ENCODE data around the gene MSI2. TPM values are rescaled to one million over a fixed set of nuclear protein-coding genes. Genes with fewer than 3 reads are reported as not detected.

MSI2 gene
- total RNA-seq, 4 donors from 2014 or later = 60.7 to 101 (median 70.9) TPM

DNA sequence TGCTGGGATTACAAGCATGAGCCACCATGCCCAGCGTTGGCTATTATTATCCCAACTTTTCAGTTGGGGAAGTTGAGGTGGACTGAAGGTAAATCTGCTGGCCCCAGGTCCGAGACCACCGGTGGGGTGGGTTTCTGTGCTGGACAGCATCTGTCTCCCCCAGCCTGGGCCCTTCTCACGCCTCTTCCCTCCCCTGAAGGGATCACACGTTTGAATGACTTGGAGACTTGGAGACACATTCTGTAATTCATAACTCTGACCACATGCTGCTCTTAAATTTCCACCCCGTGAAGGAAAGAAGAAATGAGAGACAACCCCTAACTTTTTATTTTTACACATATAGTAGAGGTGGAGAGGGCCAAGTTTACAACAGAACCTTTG, 109.8 kb downstream of the MSI2 start:
- intact Hi-C loops (cut with DNase I) = no loop called here
- no peak for TF ChIP-seq POLR2A (IDR thresholded peaks at IDR 0.05)
- TF ChIP-seq, protein P1, sequence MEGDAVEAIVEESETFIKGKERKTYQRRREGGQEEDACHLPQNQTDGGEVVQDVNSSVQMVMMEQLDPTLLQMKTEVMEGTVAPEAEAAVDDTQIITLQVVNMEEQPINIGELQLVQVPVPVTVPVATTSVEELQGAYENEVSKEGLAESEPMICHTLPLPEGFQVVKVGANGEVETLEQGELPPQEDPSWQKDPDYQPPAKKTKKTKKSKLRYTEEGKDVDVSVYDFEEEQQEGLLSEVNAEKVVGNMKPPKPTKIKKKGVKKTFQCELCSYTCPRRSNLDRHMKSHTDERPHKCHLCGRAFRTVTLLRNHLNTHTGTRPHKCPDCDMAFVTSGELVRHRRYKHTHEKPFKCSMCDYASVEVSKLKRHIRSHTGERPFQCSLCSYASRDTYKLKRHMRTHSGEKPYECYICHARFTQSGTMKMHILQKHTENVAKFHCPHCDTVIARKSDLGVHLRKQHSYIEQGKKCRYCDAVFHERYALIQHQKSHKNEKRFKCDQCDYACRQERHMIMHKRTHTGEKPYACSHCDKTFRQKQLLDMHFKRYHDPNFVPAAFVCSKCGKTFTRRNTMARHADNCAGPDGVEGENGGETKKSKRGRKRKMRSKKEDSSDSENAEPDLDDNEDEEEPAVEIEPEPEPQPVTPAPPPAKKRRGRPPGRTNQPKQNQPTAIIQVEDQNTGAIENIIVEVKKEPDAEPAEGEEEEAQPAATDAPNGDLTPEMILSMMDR (IDR thresholded peaks at IDR 0.05) = no peak
- Histone ChIP-seq H3K27me3 (no peaks in the 10 kb centered on the region), H3K36me3 (no peaks in the 10 kb centered on the region), H3K4me1 (peaks cover 30 to 60% of the 10 kb centered on the region in 2 donors), H3K27ac (peak overlapping the region in 2 of 3 donors; percentile 69), H3K9me3 (no peaks in the 10 kb centered on the region), H3K4me3 (replicated peaks in 1 of 3) (no peak overlapping the region)
- WGBS, 2 donors = 86 to 90% methylated on average over 6 of the region's 6 CpGs
- no peak for DNase-seq

DNA sequence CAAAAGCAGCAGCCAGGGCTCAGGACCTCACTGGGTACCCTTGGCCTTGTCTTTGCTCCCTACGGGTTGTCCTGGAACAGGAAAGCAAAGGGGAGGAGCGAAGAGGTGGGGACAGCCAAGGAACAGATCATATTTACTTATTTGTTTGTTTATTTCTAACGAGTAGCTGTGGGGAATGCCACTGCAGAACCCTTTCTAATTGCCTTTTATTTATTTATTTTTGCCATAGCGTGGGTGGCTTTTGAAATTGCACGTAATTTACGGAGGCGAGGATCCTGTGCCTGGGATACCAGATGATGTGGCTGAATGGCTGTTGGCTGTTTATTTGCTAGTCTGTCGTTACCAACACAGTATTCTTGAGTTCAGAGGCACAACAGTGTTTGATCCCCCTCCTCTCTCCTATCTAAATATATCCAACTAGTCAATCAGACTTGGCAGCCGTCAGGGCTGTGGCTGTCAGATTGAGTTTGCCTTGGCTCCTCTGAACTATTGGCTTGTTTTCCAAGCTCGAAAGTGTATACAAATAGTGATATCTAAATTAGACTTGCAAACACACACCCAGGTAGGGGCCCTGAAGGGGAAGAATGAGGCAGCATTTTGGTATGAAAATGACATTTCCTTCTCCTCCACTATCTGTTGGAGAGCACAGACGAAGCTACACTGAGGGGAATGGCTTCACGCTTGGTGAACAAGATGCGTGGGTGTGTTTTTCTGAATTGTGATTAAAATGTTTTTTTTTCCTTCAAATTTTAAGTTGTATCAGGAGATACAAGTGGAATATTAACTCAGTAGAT, 110.4 kb downstream of the MSI2 start:
- TF ChIP-seq POLR2A (IDR thresholded peaks at IDR 0.05) = no peak
- TF ChIP-seq, protein P1 (IDR thresholded peaks at IDR 0.05) = no peak
- 63 to 72% methylated on average over 13 of the region's 13 CpGs for whole genome bisulfite sequencing, 2 donors
- H3K4me1 ChIP-seq = peaks cover 34 to 60% of the 10 kb centered on the region in 2 donors
- no peaks in the 10 kb centered on the region for H3K36me3 ChIP-seq
- no peak overlapping the region for H3K4me3 ChIP-seq (replicated peaks in 1 of 3)
- peak in 1 of 2 donors; percentile 9 for DNase-seq
- H3K27ac ChIP-seq = peak overlapping the region in 2 of 3 donors; percentile 69
- H3K9me3 ChIP-seq = no peaks in the 10 kb centered on the region
- intact Hi-C loops (cut with DNase I) = no loop called here
- H3K27me3 ChIP-seq = no peaks in the 10 kb centered on the region

DNA sequence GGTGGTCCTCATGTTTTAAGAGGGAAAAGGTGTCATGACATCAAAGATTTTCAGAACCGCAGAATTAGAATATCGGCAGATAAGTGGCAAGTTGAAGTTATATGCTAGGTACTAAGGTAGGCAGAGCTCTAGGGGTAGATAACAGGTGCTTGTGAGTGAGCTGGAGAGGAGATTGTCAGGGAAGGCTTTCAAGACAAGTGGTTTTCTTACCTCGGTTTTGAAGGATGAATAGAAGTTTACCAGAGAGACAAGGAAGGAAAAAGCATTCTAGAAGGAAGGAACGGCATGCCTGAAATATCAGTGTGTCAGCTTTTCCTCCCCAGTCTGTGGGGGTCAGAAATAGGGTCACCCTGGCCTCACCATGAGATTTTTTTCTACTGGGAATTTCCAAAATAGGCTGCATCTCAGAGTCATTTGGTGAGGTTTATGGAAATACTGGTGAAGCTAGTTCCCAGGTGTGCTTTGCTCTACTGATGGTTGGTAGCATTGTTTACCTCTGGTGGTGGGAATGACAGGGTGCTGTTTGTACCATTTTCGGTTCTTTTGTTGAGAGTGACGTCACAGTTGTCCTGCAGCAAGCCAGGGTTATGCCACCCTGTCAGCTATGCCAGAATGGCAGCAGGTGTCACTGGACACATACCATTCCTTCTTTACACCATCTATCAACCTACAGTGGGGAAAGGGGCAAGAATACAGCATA, 112.5 kb downstream of the MSI2 start:
- TF ChIP-seq, protein P1 (IDR thresholded peaks at IDR 0.05) = no peak
- no peak for TF ChIP-seq POLR2A (IDR thresholded peaks at IDR 0.05)
- Histone ChIP-seq H3K9me3 (no peaks in the 10 kb centered on the region), H3K27ac (no peak overlapping the region), H3K4me1 (peaks cover 51 to 69% of the 10 kb centered on the region in 2 donors), H3K27me3 (no peaks in the 10 kb centered on the region), H3K36me3 (no peaks in the 10 kb centered on the region), H3K4me3 (replicated peaks in 1 of 3) (no peak overlapping the region)
- intact Hi-C loops (cut with DNase I) = no loop called here
- DNase-seq = no peak
- WGBS, 2 donors = 82 to 88% methylated on average over 5 to 6 of the region's 6 CpGs

DNA sequence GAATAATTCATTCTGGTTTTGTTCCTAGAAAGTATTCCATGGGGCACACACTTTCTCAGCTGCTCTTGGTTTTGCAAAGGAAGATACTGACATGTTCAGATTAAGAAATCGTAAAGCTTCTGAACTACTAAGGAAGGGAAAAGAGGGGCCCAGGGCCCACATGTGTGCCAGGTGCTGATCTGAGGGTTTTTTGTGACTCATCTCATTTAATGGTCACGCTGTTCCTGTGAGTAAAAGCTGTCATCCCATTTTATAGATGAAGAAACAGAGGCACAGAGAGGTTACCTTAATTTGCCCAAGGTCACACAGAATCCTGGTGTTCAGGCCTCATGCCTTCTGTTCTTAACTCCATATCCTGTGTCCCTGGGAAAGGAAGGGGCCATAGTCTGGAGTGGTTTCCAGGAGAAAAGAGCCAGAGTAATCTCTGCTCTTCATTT, 113.2 kb downstream of the MSI2 start:
- 46 to 74% methylated on average over 2 of the region's 2 CpGs for WGBS, 2 donors
- H3K4me3 ChIP-seq (replicated peaks in 1 of 3) = no peak overlapping the region
- H3K9me3 ChIP-seq = no peaks in the 10 kb centered on the region
- intact Hi-C loops (cut with DNase I) = no loop called here
- H3K27ac ChIP-seq = peak overlapping the region in 1 of 3 donors; percentile 47
- TF ChIP-seq, protein P1 (IDR thresholded peaks at IDR 0.05) = no peak
- no peak for TF ChIP-seq POLR2A (IDR thresholded peaks at IDR 0.05)
- no peaks in the 10 kb centered on the region for H3K27me3 ChIP-seq
- DNase-seq = no peak
- H3K36me3 ChIP-seq = no peaks in the 10 kb centered on the region
- peaks cover 45 to 63% of the 10 kb centered on the region in 2 donors for H3K4me1 ChIP-seq

Data from thyroid gland (tissue), 4 donors.